K562 (cell line): ENCODE measurements around the gene MRPL52. TPM values are rescaled to one million over a fixed set of nuclear protein-coding genes. Genes with fewer than 3 reads are reported as not detected.
A peak's percentile ranks its signal among the peaks of the same experiment; 100 is the strongest.

Source experiments
- ATAC-seq: fragments of 200-7000 bp; cut with Tn5 transposase; 3 replicates; pipeline ENCODE4 v1.9.1; 2020; ENCODE audit warnings: moderate library complexity
- BruUV-seq: library from RNA; stranded (reverse); fragments of 400-500 nt; replicated peaks from 2 replicates; lab custom pipeline; 2021; lab: Mats Ljungman, UMichigan
- CTCF ChIA-PET: fragments of 300-600 bp; formaldehyde crosslinking; extraction: SDS; loops from one replicate; lab custom pipeline; 2021; ENCODE audit warnings: low intra/inter-chr PET ratio; lab: Yijun Ruan, JAX
- POLR2A ChIA-PET: fragments of 300-600, 350-650 bp; sonication (Branson Sonifier 250); formaldehyde crosslinking; extraction: SDS; loops from one replicate; lab custom pipeline; 2021; ENCODE audit warnings: antibody characterized with exemption, inconsistent platforms; lab: Yijun Ruan, JAX
- DNase-seq, 4 experiments: peaks; one replicate each; pipeline versions ENCODE4 v3.0.0 to v3.0.0-alpha.2; 2011 to 2018; ENCODE audit warnings: low spot score in 3 of 4, mixed read lengths in 3 of 4; ENCODE audit errors: extremely low read depth in 1 of 4
- FAIRE-seq: peaks from 2 replicates; lab custom pipeline; 2011; peaks lifted over from hg19 to GRCh38; lab: Jason Lieb, UNC
- H2AFZ ChIP-seq: 2 replicates; pipeline ENCODE4 v1.6.0; 2011; ENCODE audit warnings: low read depth, low read length, control low read depth, inconsistent platforms
- H3K27ac ChIP-seq: fragments of 200-600 bp; 3 replicates; pipeline ENCODE4 v1.8.0; 2011; ENCODE audit warnings: low read depth, mild to moderate bottlenecking, control low read depth, inconsistent platforms, low read length, moderate library complexity, mixed read lengths; ENCODE audit errors: extremely low read depth
- H3K27me3 ChIP-seq, 2 experiments: fragments of 300-600 bp in 1 of 2; 2 replicates in 1 of 2; 3 replicates in 1 of 2; pipeline versions ENCODE4 v1.6.0 to v1.8.0; 2011; ENCODE audit warnings: inconsistent platforms in 2 of 2, low read length in 2 of 2, mild to moderate bottlenecking in 1 of 2, mixed read lengths in 1 of 2, moderate library complexity in 1 of 2; ENCODE audit not compliant: control insufficient read depth in 2 of 2, insufficient read depth in 2 of 2
- H3K36me3 ChIP-seq: fragments of 300-600 bp; 3 replicates; pipeline ENCODE4 v1.8.0; 2011; ENCODE audit warnings: mild to moderate bottlenecking, low read length, inconsistent platforms; ENCODE audit not compliant: control insufficient read depth, insufficient read depth
- H3K4me1 ChIP-seq, 2 experiments: fragments of 200-600 bp in 1 of 2; replicated peaks in 1 of 2; 2 replicates in 1 of 2; 3 replicates in 1 of 2; pipeline versions ENCODE4 v1.5.1 to v1.8.0; 2011; ENCODE audit warnings: inconsistent platforms in 2 of 2, low read length in 2 of 2, mild to moderate bottlenecking in 1 of 2, mixed read lengths in 1 of 2, moderate library complexity in 1 of 2; ENCODE audit not compliant: control insufficient read depth in 2 of 2, insufficient read depth in 2 of 2
- H3K4me2 ChIP-seq: 2 replicates; pipeline ENCODE4 v1.6.1; 2011; ENCODE audit warnings: low read length, control low read depth, inconsistent platforms, mixed read lengths; ENCODE audit not compliant: insufficient read depth
- H3K4me3 ChIP-seq: fragments of 200-600 bp; sonication (generic), shearing (Covaris generic); 2 replicates; pipeline ENCODE4 v1.5.1; 2016; ENCODE audit warnings: control low read depth, inconsistent platforms
- H3K79me2 ChIP-seq: fragments of 200-600 bp; 3 replicates; pipeline ENCODE4 v1.8.0; 2011; ENCODE audit warnings: low read length, inconsistent platforms; ENCODE audit not compliant: control insufficient read depth, insufficient read depth
- H3K9ac ChIP-seq, 2 experiments: 2 replicates each; pipeline versions ENCODE4 v1.6.0 to v1.6.1; 2011; ENCODE audit warnings: low read depth in 2 of 2, low read length in 2 of 2, control low read depth in 1 of 2, inconsistent platforms in 1 of 2, mild to moderate bottlenecking in 1 of 2, mixed read lengths in 1 of 2; ENCODE audit not compliant: insufficient read depth in 1 of 2
- H3K9me1 ChIP-seq: one replicate; pipeline ENCODE4 v1.6.0; 2011; ENCODE audit warnings: inconsistent platforms, mild to moderate bottlenecking, low read length, moderate library complexity; ENCODE audit not compliant: control insufficient read depth, insufficient read depth
- H3K9me3 ChIP-seq: replicated peaks from 2 replicates; pipeline ENCODE4 v1.5.1; 2011; ENCODE audit warnings: low read depth, low read length, inconsistent platforms; ENCODE audit not compliant: control insufficient read depth, insufficient read depth
- H4K20me1 ChIP-seq: replicated peaks from 2 replicates; pipeline ENCODE4 v1.6.1; 2011; ENCODE audit warnings: low read length, inconsistent platforms, mixed read lengths; ENCODE audit not compliant: control insufficient read depth, insufficient read depth
- AFF4 ChIP-seq: sonication (generic); formaldehyde crosslinking; IDR thresholded peaks from 2 replicates; pipeline ENCODE4 v1.8.0; 2023; ENCODE audit warnings: mild to moderate bottlenecking, missing genetic modification reagents
- BHLHE40 ChIP-seq: IDR thresholded peaks from 2 replicates; pipeline ENCODE4 v1.6.1; 2011; ENCODE audit warnings: low read length, improper control_type of control experiment
- EHMT2 ChIP-seq: fragments of 450-650 bp; IDR thresholded peaks from 2 replicates; pipeline ENCODE4 v1.6.1; 2018; ENCODE audit warnings: antibody characterized with exemption
- JUN ChIP-seq, 2 experiments: sonication (generic) in 1 of 2; formaldehyde crosslinking in 1 of 2; IDR thresholded peaks; 2 replicates each; pipeline versions ENCODE4 v1.6.1 to v1.8.0; 2012 to 2022; ENCODE audit warnings: borderline replicate concordance in 2 of 2, mild to moderate bottlenecking in 2 of 2, improper control_type of control experiment in 1 of 2, low read depth in 1 of 2, low read length in 1 of 2, missing genetic modification reagents in 1 of 2
- NR2C1 ChIP-seq, 2 experiments: fragments of 450-650 bp; IDR thresholded peaks; 2 replicates each; pipeline ENCODE4 v1.6.1; 2017; ENCODE audit warnings: mild to moderate bottlenecking in 2 of 2, antibody characterized with exemption in 1 of 2, inconsistent platforms in 1 of 2, missing compliant biosample characterization in 1 of 2, missing genetic modification characterization in 1 of 2
- NR2C2 ChIP-seq, 2 experiments: fragments of 200-800 bp in 1 of 2; sonication (Bioruptor generic) in 1 of 2; sonication (generic) in 1 of 2; formaldehyde crosslinking in 1 of 2; IDR thresholded peaks; 2 replicates each; pipeline versions ENCODE4 v1.6.1 to v1.8.0; 2016 to 2022; ENCODE audit warnings: mild to moderate bottlenecking in 1 of 2, missing compliant biosample characterization in 1 of 2, missing genetic modification characterization in 1 of 2, missing genetic modification reagents in 1 of 2
- RERE ChIP-seq: sonication (generic); formaldehyde crosslinking; IDR thresholded peaks from 2 replicates; pipeline ENCODE4 v1.8.0; 2023; ENCODE audit warnings: missing genetic modification reagents, mild to moderate bottlenecking, borderline replicate concordance
- TBP ChIP-seq: optimal IDR thresholded peaks from 2 replicates; pipeline ENCODE3; 2011; ENCODE audit warnings: low read depth, low read length, improper control_type of control experiment
- ZNF124 ChIP-seq: sonication (generic); formaldehyde crosslinking; IDR thresholded peaks from 2 replicates; pipeline ENCODE4 v1.8.1; 2022; ENCODE audit warnings: missing genetic modification reagents
- WGBS: fragments of 100-300 bp; shearing (Covaris generic); methylation state at CpG from one replicate; pipeline ENCODE4 v1.1.6; 2016; ENCODE audit warnings: low coverage, mixed read lengths; ENCODE audit not compliant: insufficient coverage; ENCODE audit errors: missing lambda C conversion rate; 5-methylcytosine and 5-hydroxymethylcytosine counted together
- in situ Hi-C: fragments of 300-500 bp; cut with MboI; formaldehyde crosslinking; loops from 4 replicates; pipeline ENCODE4 v1.15.0; 2018; ENCODE audit warnings: inconsistent platforms, mixed read lengths
- intact Hi-C: fragments of 100-400 bp; cut with micrococcal nuclease; formaldehyde crosslinking; loops from 2 replicates; pipeline ENCODE4 v1.14.2; 2022
- polyA plus RNA-seq, 8 experiments: library from polyadenylated mRNA; depleted of rRNA in 4 of 8; stranded (reverse) in 5 of 8; unstranded in 3 of 8; fragments of >200 nt; fragmentation: Nextera tagmentation in 2 of 8; fragmentation: Illumina TruSeq in 1 of 8; extraction: Ambion mirVana in 2 of 8; extraction: Trizol in 1 of 8; gene quantifications; 2 replicates each; pipeline versions ENCODE4 v1.2.1 to v1.2.3, GENCODE V29; 2011 to 2014; ENCODE audit warnings: inconsistent platforms in 1 of 8, missing spikeins in 1 of 8
- total RNA-seq, 7 experiments: library from RNA; depleted of rRNA in 6 of 7; stranded (reverse); fragments of >200 nt in 6 of 7; fragmentation: Illumina TruSeq in 2 of 7; extraction: Trizol in 2 of 7; gene quantifications; 2 replicates each; pipeline versions ENCODE4 v1.2.1 to v1.2.3, GENCODE V29; 2011 to 2021; ENCODE audit warnings: low replicate concordance in 1 of 7

Gene MRPL52
- total and polyA plus RNA-seq, 9 of the 15 experiments (the other 6 are each of a cell fraction or from before 2014, with no cell fraction given): 56.5 to 213 (median 168) TPM

GRCh38 chr14:22845103-22845394 lies 15.4 kb downstream of the MRPL52 start (continued):
- no peak for TF ChIP-seq AFF4 (CRISPR knock-in tag)
- no peak for TF ChIP-seq ZNF124 (CRISPR knock-in tag)
- no peak for TF ChIP-seq BHLHE40

GRCh38 chr14:22845821-22846625 lies 16.3 kb downstream of the MRPL52 start:
- no peak overlapping the region for H3K9ac ChIP-seq
- in situ Hi-C loops (loop anchor here (10.0 kb wide), 2 partner anchors 191 to 281 kb away; no protein-coding TSS in a partner anchor), intact Hi-C loops (no loop called here)
- DNase-seq: no peak
- FAIRE-seq: no peak
- no TSS peak for BruUV-seq
- CTCF ChIA-PET: no interaction called here
- no peaks in the 10 kb centered on the region for H4K20me1 ChIP-seq
- no peak overlapping the region for H3K27ac ChIP-seq
- no peaks in the 10 kb centered on the region for H3K36me3 ChIP-seq
- H3K79me2 ChIP-seq: no peaks in the 10 kb centered on the region
- H3K4me2 ChIP-seq: no peak overlapping the region
- no peak for ATAC-seq
- no peaks in the 10 kb centered on the region for H3K27me3 ChIP-seq
- H3K4me1 ChIP-seq: peaks cover 5 to 29% of the 10 kb centered on the region in 2 experiments; a peak in 2 of 5 replicates
- POLR2A ChIA-PET: no interaction called here
- WGBS: 68% methylated on average over 18 of the region's 26 CpGs
- no peak overlapping the region for H2AFZ ChIP-seq
- no peak overlapping the region for H3K4me3 ChIP-seq
- no peaks in the 10 kb centered on the region for H3K9me3 ChIP-seq
- no peaks in the 10 kb centered on the region for H3K9me1 ChIP-seq
- TF ChIP-seq NR2C2 (CRISPR knock-in tag; IDR thresholded peaks at IDR 0.05): no peak
- peak; percentile 59; the same call in 1 of the 2 replicates for TF ChIP-seq NR2C2 (tag; IDR thresholded peaks at IDR 0.05)
- no peak for TF ChIP-seq RERE (CRISPR knock-in tag)
- no peak for TF ChIP-seq JUN (IDR thresholded peaks at IDR 0.05; ENCODE audit: borderline replicate concordance, low read depth, low read length)
- no peak for TF ChIP-seq JUN (CRISPR knock-in tag; IDR thresholded peaks at IDR 0.05; ENCODE audit: borderline replicate concordance)
- TF ChIP-seq EHMT2: no peak
- peak; percentile 78 for TF ChIP-seq NR2C1 (IDR thresholded peaks at IDR 0.05)
- TF ChIP-seq NR2C1 (tag; IDR thresholded peaks at IDR 0.05): peak; percentile 79
- TF ChIP-seq TBP: no peak
